PFSK-1 (cell line): ENCODE measurements around the gene MSL1.

Experiments
- POLR2AphosphoS5 ChIP-seq: IDR thresholded peaks from 2 replicates; pipeline ENCODE4 v1.6.1; 2012; ENCODE audit warnings: low read depth, mild to moderate bottlenecking, control low read depth, low read length, moderate library complexity
- SIN3A ChIP-seq: IDR thresholded peaks from 2 replicates; pipeline ENCODE4 v1.6.1; 2012; ENCODE audit warnings: mild to moderate bottlenecking, low read length, moderate library complexity, borderline replicate concordance; ENCODE audit not compliant: insufficient read depth

GRCh38 chr17:40093005-40093579 lies 28.7 kb upstream of the MSL1 start:
- no peak for TF ChIP-seq SIN3A
- no peak for TF ChIP-seq POLR2AphosphoS5
